Muscle layer of duodenum (tissue), 2 donors: ENCODE measurements around the gene GFI1.

Experiments
- H3K27ac ChIP-seq: one replicate; pipeline ENCODE4 v1.7.0; 2013; ENCODE audit warnings: mild to moderate bottlenecking, low read length
- H3K27me3 ChIP-seq: one replicate; pipeline ENCODE4 v1.7.0; 2013; ENCODE audit warnings: low read depth, mild to moderate bottlenecking, control low read depth, low read length
- H3K36me3 ChIP-seq, 2 donors: one replicate each; pipeline ENCODE4 v1.7.0; 2013; ENCODE audit warnings: low read length in 2 of 2, control low read depth in 1 of 2, mild to moderate bottlenecking in 1 of 2; ENCODE audit not compliant: insufficient read depth in 2 of 2, control insufficient read depth in 1 of 2
- H3K4me1 ChIP-seq, 2 donors: one replicate each; pipeline ENCODE4 v1.7.0; 2013; ENCODE audit warnings: low read length in 2 of 2, mild to moderate bottlenecking in 2 of 2, control low read depth in 1 of 2, moderate library complexity in 1 of 2; ENCODE audit not compliant: insufficient read depth in 2 of 2, control insufficient read depth in 1 of 2
- H3K4me3 ChIP-seq, 2 donors: one replicate each; pipeline ENCODE4 v1.7.0; 2013; ENCODE audit warnings: low read length in 2 of 2, low read depth in 1 of 2, mild to moderate bottlenecking in 1 of 2
- H3K9me3 ChIP-seq, 2 donors: one replicate each; pipeline ENCODE4 v1.7.0; 2013; ENCODE audit warnings: low read length in 2 of 2, control low read depth in 1 of 2, mild to moderate bottlenecking in 1 of 2; ENCODE audit not compliant: control insufficient read depth in 1 of 2
- donor health status: healthy.

GFI1 gene

DNA sequence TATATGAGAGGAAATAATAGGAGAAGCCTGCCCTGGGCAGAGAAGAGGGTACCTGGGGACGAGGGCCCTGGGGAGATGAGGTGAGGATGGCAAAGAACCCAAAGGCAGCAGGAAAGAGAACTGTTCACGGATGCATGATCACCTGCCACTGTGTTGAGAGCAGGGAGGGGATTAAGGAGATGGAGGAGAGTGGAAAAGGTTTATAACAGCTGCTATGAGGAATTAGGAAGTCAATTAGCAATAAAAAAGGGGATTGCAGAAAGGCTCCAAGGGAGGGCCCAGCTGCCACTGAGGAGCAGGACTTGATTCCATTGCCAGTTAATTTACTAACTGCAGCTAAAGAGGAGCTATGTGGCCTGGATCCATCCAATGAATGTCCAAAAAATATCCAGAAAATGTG lies 61.1 kb downstream of the GFI1 start:
- H3K4me1 ChIP-seq = no peaks in the 10 kb centered on the region
- no peaks in the 10 kb centered on the region for H3K27me3 ChIP-seq
- H3K27ac ChIP-seq = no peak overlapping the region
- no peaks in the 10 kb centered on the region for H3K36me3 ChIP-seq
- no peak overlapping the region for H3K4me3 ChIP-seq
- H3K9me3 ChIP-seq = no peaks in the 10 kb centered on the region
